ENCODE results near the gene RNFT1.

DNA sequence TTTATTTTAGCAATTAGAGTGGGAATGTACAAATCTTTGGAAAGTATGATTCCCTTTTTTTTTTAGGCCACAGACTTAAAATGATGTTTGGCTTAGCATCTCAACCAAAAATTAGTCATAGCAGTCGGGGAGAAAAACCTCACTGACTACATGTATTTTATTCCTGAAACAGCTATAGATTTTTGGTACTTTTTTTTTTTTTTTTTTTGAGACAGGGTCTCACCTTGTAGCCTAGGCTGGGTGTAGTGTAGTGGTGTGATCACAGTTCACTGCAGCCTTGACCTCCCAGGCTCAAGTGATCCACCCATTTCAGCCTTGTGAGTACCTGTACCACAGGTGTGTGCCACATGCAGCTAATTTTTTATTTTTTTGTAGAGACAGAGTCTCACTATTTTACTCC lies 23.4 kb downstream of the RNFT1 start:
- TF ChIP-seq, protein P1, sequence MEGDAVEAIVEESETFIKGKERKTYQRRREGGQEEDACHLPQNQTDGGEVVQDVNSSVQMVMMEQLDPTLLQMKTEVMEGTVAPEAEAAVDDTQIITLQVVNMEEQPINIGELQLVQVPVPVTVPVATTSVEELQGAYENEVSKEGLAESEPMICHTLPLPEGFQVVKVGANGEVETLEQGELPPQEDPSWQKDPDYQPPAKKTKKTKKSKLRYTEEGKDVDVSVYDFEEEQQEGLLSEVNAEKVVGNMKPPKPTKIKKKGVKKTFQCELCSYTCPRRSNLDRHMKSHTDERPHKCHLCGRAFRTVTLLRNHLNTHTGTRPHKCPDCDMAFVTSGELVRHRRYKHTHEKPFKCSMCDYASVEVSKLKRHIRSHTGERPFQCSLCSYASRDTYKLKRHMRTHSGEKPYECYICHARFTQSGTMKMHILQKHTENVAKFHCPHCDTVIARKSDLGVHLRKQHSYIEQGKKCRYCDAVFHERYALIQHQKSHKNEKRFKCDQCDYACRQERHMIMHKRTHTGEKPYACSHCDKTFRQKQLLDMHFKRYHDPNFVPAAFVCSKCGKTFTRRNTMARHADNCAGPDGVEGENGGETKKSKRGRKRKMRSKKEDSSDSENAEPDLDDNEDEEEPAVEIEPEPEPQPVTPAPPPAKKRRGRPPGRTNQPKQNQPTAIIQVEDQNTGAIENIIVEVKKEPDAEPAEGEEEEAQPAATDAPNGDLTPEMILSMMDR (IDR thresholded peaks at IDR 0.05; ENCODE audit: poor library complexity): no peak
- TF ChIP-seq EZH2 (IDR thresholded peaks at IDR 0.05; ENCODE audit: borderline replicate concordance): no peak

All from hepatocyte (in vitro differentiated cells).